B cell (primary cell): ENCODE results near the gene ZCCHC13. TPM values are rescaled to one million over a fixed set of nuclear protein-coding genes. Genes with fewer than 3 reads are reported as not detected.
A peak's percentile ranks its signal among the peaks of the same experiment; 100 is the strongest.

ENCODE experiments used
- ATAC-seq: fragments of 200-7000 bp; cut with Tn5 transposase; one replicate; pipeline ENCODE4 v1.10.0; 2021; ENCODE audit warnings: low read depth, mild to moderate bottlenecking, moderate number of reproducible peaks, moderate library complexity
- CTCF ChIA-PET: fragments of 350-600 bp; sonication (Branson Sonifier 250); formaldehyde crosslinking; loops from one replicate; lab custom pipeline; 2021; ENCODE audit warnings: antibody characterized with exemption, inconsistent platforms; lab: Charles Lee
- POLR2A ChIA-PET: fragments of 350-600 bp; sonication (Branson Sonifier 250); formaldehyde crosslinking; loops from one replicate; lab custom pipeline; 2021; ENCODE audit warnings: antibody characterized with exemption; lab: Charles Lee
- DNase-seq: peaks from one replicate; pipeline ENCODE4 v3.0.0; 2013
- H2AFZ ChIP-seq: 2 replicates; pipeline ENCODE4 v1.6.1; 2012; ENCODE audit warnings: mild to moderate bottlenecking, low read depth, low read length; ENCODE audit not compliant: insufficient read depth, poor library complexity, severe bottlenecking
- H3K27ac ChIP-seq, 2 donors: 1 replicate in 1 of 2; 2 replicates in 1 of 2; pipeline ENCODE4 v1.5.1; 2012 to 2013; ENCODE audit warnings: low read length in 2 of 2, mild to moderate bottlenecking in 2 of 2, moderate library complexity in 1 of 2
- H3K27me3 ChIP-seq, 4 experiments: fragments of 200-600 bp in 1 of 4; sonication (generic) in 1 of 4; replicated peaks in 1 of 4; 1 replicate in 2 of 4; 2 replicates in 2 of 4; pipeline versions ENCODE4 v1.6.1 to v1.7.0; 2013 to 2016; ENCODE audit warnings: low read length in 3 of 4, mild to moderate bottlenecking in 2 of 4, mixed read lengths in 1 of 4, moderate library complexity in 1 of 4; ENCODE audit not compliant: insufficient read depth in 4 of 4, control insufficient read depth in 3 of 4; ENCODE audit errors: control extremely low read depth in 1 of 4
- H3K36me3 ChIP-seq, 2 experiments: replicated peaks in 1 of 2; 1 replicate in 1 of 2; 2 replicates in 1 of 2; pipeline versions ENCODE4 v1.6.1 to v1.7.1; 2013; ENCODE audit warnings: low read length in 1 of 2; ENCODE audit not compliant: insufficient read depth in 2 of 2, control insufficient read depth in 1 of 2; ENCODE audit errors: control extremely low read depth in 1 of 2, extremely low read depth in 1 of 2
- H3K4me1 ChIP-seq, 2 donors: fragments of 200-600 bp in 1 of 2; sonication (generic) in 1 of 2; 1 replicate in 1 of 2; 2 replicates in 1 of 2; pipeline versions ENCODE4 v1.5.1 to v1.6.1; 2013 to 2017; ENCODE audit warnings: low read length in 2 of 2; ENCODE audit not compliant: control insufficient read depth in 2 of 2, insufficient read depth in 2 of 2
- H3K4me2 ChIP-seq: replicated peaks from 2 replicates; pipeline ENCODE3; 2012; ENCODE audit warnings: mild to moderate bottlenecking, low read depth, low read length; ENCODE audit not compliant: poor library complexity, severe bottlenecking
- H3K4me3 ChIP-seq, 5 experiments: fragments of 200-600 bp in 1 of 5; sonication (generic) in 1 of 5; 1 replicate in 3 of 5; 2 replicates in 2 of 5; pipeline versions ENCODE4 v1.5.1 to v1.7.0; 2011 to 2016; ENCODE audit warnings: low read length in 4 of 5, mild to moderate bottlenecking in 4 of 5, low read depth in 2 of 5, control low read depth in 1 of 5, moderate library complexity in 1 of 5; ENCODE audit not compliant: insufficient read depth in 1 of 5; ENCODE audit errors: control extremely low read depth in 1 of 5, extremely low read depth in 1 of 5
- H3K79me2 ChIP-seq: fragments of 200-600 bp; sonication (generic); one replicate; pipeline ENCODE4 v1.6.0; 2016; ENCODE audit warnings: low read length; ENCODE audit not compliant: control insufficient read depth, insufficient read depth
- H3K9ac ChIP-seq: fragments of 200-600 bp; sonication (generic); 2 replicates; pipeline ENCODE4 v1.6.1; 2017; ENCODE audit warnings: mild to moderate bottlenecking, low read length, moderate library complexity
- H3K9me3 ChIP-seq, 3 donors: one replicate each; pipeline versions ENCODE4 v1.6.1 to v1.7.1; 2013; ENCODE audit warnings: low read length in 2 of 3; ENCODE audit not compliant: control insufficient read depth in 2 of 3, insufficient read depth in 1 of 3; ENCODE audit errors: control extremely low read depth in 1 of 3
- H4K20me1 ChIP-seq: 2 replicates; pipeline ENCODE4 v1.6.0; 2012; ENCODE audit warnings: mild to moderate bottlenecking, low read length; ENCODE audit not compliant: insufficient read depth, control insufficient read depth, poor library complexity, severe bottlenecking
- H3K27ac Mint-ChIP-seq: one replicate; pipeline ENCODE4 v1.8.0; 2021; ENCODE audit warnings: mixed read lengths
- H3K27me3 Mint-ChIP-seq: one replicate; pipeline ENCODE4 v1.8.0; 2021; ENCODE audit warnings: mixed read lengths
- H3K4me1 Mint-ChIP-seq: one replicate; pipeline ENCODE4 v1.8.0; 2021; ENCODE audit warnings: mixed read lengths
- H3K4me3 Mint-ChIP-seq: one replicate; pipeline ENCODE4 v1.8.0; 2021; ENCODE audit warnings: mixed read lengths
- H3K9me3 Mint-ChIP-seq: one replicate; pipeline ENCODE4 v1.8.0; 2022; ENCODE audit warnings: mixed read lengths; ENCODE audit not compliant: insufficient read depth
- CTCF ChIP-seq: fragments of 200-600 bp; IDR thresholded peaks from one replicate; pipeline ENCODE4 v1.8.0; 2022; ENCODE audit warnings: antibody characterized with exemption, mild to moderate bottlenecking
- EZH2 ChIP-seq: IDR thresholded peaks from 2 replicates; pipeline ENCODE4 v1.6.1; 2012; ENCODE audit warnings: borderline replicate concordance, low read depth, mild to moderate bottlenecking, moderate library complexity, low read length; ENCODE audit not compliant: insufficient read depth, poor library complexity, severe bottlenecking
- WGBS: methylation state at CpG from one replicate; pipeline ENCODE4 v1.1.5; 2013; ENCODE audit warnings: missing lambda C conversion rate; ENCODE audit not compliant: insufficient coverage; 5-methylcytosine and 5-hydroxymethylcytosine counted together
- intact Hi-C: fragments of 100-400 bp; cut with micrococcal nuclease; formaldehyde crosslinking; loops from one replicate; pipeline ENCODE4 v1.10.0; 2022
- polyA plus RNA-seq: library from polyadenylated mRNA; depleted of rRNA; stranded (reverse); fragments of >200 nt; gene quantifications from 2 replicates; pipeline ENCODE4 v1.2.3, GENCODE V29; 2012
- total RNA-seq, 2 donors: library from RNA; stranded (reverse); fragments of 120-200 nt in 1 of 2; gene quantifications; 1 replicate in 1 of 2; 2 replicates in 1 of 2; pipeline versions ENCODE4 v1.2.3 to v1.2.4, GENCODE V29; 2013 to 2022

The ZCCHC13 gene
- total and polyA plus RNA-seq, 2 donors (not counting 1 experiment from before 2014, with no cell fraction given): not detected

DNA sequence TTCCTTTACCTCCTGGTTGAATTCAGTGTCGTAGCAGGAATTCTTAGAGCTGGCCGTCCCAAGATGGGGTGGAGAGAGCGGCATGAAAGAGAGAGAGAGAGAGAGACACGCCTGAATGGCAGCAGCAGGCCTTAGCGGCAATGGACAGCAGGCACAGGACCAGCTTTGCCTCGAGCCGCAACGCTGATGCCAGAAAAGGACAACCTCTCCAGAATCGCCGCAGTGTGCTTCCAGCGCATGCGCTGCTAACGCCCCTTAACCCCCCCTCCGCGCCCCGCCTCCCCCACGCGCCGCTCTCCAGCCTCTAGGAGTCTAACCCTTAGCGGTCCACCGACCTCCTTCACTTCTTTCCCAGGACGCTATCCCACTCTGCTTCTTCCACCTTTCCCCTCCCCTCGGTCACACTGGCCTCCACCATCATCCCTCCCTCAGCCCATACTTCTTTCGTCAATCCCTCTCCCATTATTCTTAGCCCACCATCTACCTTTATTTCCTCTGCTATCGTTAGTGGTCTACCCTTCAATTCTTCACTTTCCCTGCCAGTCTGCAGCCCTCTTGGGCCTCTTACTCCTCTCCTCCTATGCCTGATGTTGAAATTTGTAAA lies 10.5 kb upstream of the ZCCHC13 start:
- CTCF ChIA-PET: no interaction called here
- Histone ChIP-seq H3K27me3 (no peaks in the 10 kb centered on the region), H3K4me3 (peak overlapping the region; percentile 78 to 87 (median 80)), H3K4me1 (peaks cover 3 to 6% of the 10 kb centered on the region in 2 donors), H2AFZ (peak overlapping the region; percentile 87), H3K9ac (peak overlapping the region; percentile 75), H3K36me3 (no peaks in the 10 kb centered on the region), H4K20me1 (no peaks in the 10 kb centered on the region), H3K9me3 (no peaks in the 10 kb centered on the region), H3K79me2 (peaks cover 38% of the 10 kb centered on the region), H3K27ac (no peak overlapping the region), H3K4me2 (peak overlapping the region; percentile 93)
- POLR2A ChIA-PET: interaction anchor here (0.6 kb wide), 1 partner anchor 33 kb away, joined by 4 read pairs; no protein-coding TSS in a partner anchor
- TF ChIP-seq EZH2 (no peak), CTCF (no peak)
- H3K27me3 Mint-ChIP-seq: no peaks in the 10 kb centered on the region
- ATAC-seq (peak; percentile 32), DNase-seq (peak; percentile 70)
- 8% methylated on average over 6 of the region's 25 CpGs for WGBS
- peaks cover 13% of the 10 kb centered on the region for H3K4me1 Mint-ChIP-seq
- intact Hi-C loops: loop anchor here (2.0 to 10.0 kb wide), 3 partner anchors 257 to 729 kb away; partner anchors contain the start of genes CHIC1 and RLIM
- peak overlapping the region; percentile 86 for H3K27ac Mint-ChIP-seq
- H3K9me3 Mint-ChIP-seq: no peaks in the 10 kb centered on the region
- H3K4me3 Mint-ChIP-seq: peak overlapping the region; percentile 99

DNA sequence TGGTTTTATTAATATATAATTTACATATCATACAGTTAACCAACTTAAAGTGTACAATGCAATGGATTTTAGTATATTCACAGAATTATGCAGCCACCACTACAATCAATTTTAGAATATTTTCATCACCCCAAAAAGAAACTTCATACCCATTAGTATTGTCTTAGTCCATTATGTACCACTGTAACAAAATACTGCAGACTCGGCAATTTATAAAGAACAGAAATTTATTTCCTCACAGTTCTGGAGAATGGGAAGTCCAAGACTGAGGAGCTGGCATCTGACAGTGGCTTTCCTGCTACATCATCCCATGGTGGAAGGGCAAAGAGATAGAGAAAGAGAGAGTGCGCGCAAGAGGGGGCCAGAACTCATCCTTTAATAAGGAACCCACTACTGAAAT lies 8.9 kb upstream of the ZCCHC13 start:
- DNase-seq: no peak
- Histone ChIP-seq H3K27me3 (no peaks in the 10 kb centered on the region), H3K9ac (no peak overlapping the region), H3K4me3 (no peak overlapping the region), H3K4me2 (no peak overlapping the region), H3K4me1 (peaks cover 3% of the 10 kb centered on the region in 2 donors), H3K36me3 (no peaks in the 10 kb centered on the region), H3K27ac (no peak overlapping the region), H2AFZ (no peak overlapping the region), H4K20me1 (no peaks in the 10 kb centered on the region), H3K79me2 (peaks cover 23% of the 10 kb centered on the region), H3K9me3 (no peaks in the 10 kb centered on the region)
- Mint-ChIP-seq H3K4me1 (peaks cover 9% of the 10 kb centered on the region), H3K27ac (no peak overlapping the region), H3K27me3 (no peaks in the 10 kb centered on the region), H3K9me3 (no peaks in the 10 kb centered on the region), H3K4me3 (no peak overlapping the region)
- ChIA-PET POLR2A (no interaction called here), CTCF (no interaction called here)
- intact Hi-C loops: loop anchor here (10.0 kb wide), 1 partner anchor 730 kb away; the partner anchor contains the start of gene CHIC1
- WGBS: no CpG with 5 or more reads among the region's 3 CpGs
- no peak for ATAC-seq
- TF ChIP-seq CTCF: no peak
- TF ChIP-seq EZH2: no peak
